Colonic mucosa (tissue), 4 donors: ENCODE results near the gene C1orf115. TPM values are rescaled to one million over a fixed set of nuclear protein-coding genes. Genes with fewer than 3 reads are reported as not detected.

Source experiments
- DNase-seq: peaks from one replicate; pipeline ENCODE4 v3.0.0-alpha.2; 2020
- H3K27ac ChIP-seq: fragments of 200-600 bp; one replicate; pipeline ENCODE4 v1.8.0; 2021
- H3K27me3 ChIP-seq: fragments of 200-600 bp; one replicate; pipeline ENCODE4 v1.8.0; 2021
- H3K36me3 ChIP-seq: fragments of 200-600 bp; one replicate; pipeline ENCODE4 v1.8.0; 2021
- H3K4me1 ChIP-seq: fragments of 200-600 bp; one replicate; pipeline ENCODE4 v1.8.0; 2021; ENCODE audit warnings: mild to moderate bottlenecking
- H3K4me3 ChIP-seq: fragments of 200-600 bp; one replicate; pipeline ENCODE4 v1.8.0; 2021
- H3K9ac ChIP-seq, 2 donors: one replicate each; pipeline ENCODE4 v1.7.0; 2013; ENCODE audit warnings: control low read depth in 2 of 2, low read depth in 2 of 2, low read length in 2 of 2
- H3K9me3 ChIP-seq: fragments of 200-600 bp; one replicate; pipeline ENCODE4 v1.8.0; 2021
- intact Hi-C: fragments of 100-400 bp; cut with DNase I; formaldehyde crosslinking; loops from one replicate; pipeline ENCODE4 v1.14.1; 2022
- total RNA-seq, 2 donors: library from RNA; stranded (reverse); fragmentation: NEBNext Ultra II Directional in 1 of 2; extraction: Animal tissue kit (Norgen Biotek cat#: 25700) in 1 of 2; gene quantifications; one replicate each; pipeline ENCODE4 v1.2.1, GENCODE V29; 2021
- TF ChIP-seq, protein P1 (sequence below): fragments of 200-600 bp; IDR thresholded peaks from one replicate; pipeline ENCODE4 v1.8.0; 2022; ENCODE audit warnings: antibody characterized with exemption, mild to moderate bottlenecking
- donor health status: healthy.
- donor health status: DM: no; HTN: no; CAD: no.
- donor health status: DM: no; HTN: no; CAD: no.

The C1orf115 gene
- total RNA-seq, 2 donors from 2014 or later = 29.4 to 80.6 TPM

DNA sequence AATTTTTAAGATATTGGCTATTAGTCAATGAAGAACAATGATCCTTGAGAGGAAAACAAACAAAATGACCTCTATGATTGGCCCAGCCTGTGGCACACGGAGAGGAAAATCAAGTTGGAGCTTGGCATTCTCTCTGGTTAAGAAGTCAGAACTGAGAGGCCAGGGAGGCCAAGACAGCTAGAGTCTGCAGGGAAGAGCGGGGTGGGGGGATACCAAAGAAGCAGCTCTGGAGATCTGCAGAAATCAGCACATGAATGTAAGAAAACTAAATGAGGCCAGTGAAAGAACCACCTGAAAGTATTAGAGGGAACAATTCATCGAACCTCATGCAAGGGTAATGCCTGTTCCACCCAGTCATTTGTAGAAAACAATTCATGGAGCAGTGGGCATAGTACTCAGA, 23.8 kb upstream of the C1orf115 start:
- TF ChIP-seq, protein P1, sequence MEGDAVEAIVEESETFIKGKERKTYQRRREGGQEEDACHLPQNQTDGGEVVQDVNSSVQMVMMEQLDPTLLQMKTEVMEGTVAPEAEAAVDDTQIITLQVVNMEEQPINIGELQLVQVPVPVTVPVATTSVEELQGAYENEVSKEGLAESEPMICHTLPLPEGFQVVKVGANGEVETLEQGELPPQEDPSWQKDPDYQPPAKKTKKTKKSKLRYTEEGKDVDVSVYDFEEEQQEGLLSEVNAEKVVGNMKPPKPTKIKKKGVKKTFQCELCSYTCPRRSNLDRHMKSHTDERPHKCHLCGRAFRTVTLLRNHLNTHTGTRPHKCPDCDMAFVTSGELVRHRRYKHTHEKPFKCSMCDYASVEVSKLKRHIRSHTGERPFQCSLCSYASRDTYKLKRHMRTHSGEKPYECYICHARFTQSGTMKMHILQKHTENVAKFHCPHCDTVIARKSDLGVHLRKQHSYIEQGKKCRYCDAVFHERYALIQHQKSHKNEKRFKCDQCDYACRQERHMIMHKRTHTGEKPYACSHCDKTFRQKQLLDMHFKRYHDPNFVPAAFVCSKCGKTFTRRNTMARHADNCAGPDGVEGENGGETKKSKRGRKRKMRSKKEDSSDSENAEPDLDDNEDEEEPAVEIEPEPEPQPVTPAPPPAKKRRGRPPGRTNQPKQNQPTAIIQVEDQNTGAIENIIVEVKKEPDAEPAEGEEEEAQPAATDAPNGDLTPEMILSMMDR = no peak
- no peak overlapping the region for H3K9ac ChIP-seq
- H3K27ac ChIP-seq = no peak overlapping the region
- H3K36me3 ChIP-seq = no peaks in the 10 kb centered on the region
- no peak overlapping the region for H3K4me3 ChIP-seq
- H3K27me3 ChIP-seq = no peaks in the 10 kb centered on the region
- no peak for DNase-seq
- no peaks in the 10 kb centered on the region for H3K4me1 ChIP-seq
- intact Hi-C loops = no loop called here
- H3K9me3 ChIP-seq = no peaks in the 10 kb centered on the region

DNA sequence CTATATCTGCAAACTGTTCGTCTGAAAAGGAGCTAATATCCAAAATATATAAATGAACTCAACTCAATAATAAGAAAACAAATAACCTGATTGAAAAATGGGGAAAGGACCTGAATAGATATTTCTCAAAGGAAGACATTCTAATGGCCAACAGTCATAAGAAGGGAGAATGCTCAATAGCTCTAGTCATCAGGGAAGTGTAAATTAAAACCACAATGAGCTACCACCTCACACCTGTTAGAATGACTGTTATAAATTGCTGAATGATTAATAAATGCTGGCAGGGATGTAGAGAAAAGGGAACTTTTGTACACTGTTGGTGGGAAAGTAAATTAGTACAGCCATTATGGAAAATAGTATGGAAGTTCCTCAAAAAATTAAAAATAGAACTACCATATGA, 21.2 kb upstream of the C1orf115 start:
- Histone ChIP-seq H3K9me3 (no peaks in the 10 kb centered on the region), H3K27me3 (no peaks in the 10 kb centered on the region), H3K4me1 (no peaks in the 10 kb centered on the region), H3K36me3 (no peaks in the 10 kb centered on the region), H3K27ac (no peak overlapping the region), H3K4me3 (no peak overlapping the region), H3K9ac (no peak overlapping the region)
- TF ChIP-seq, protein P1 = no peak
- DNase-seq = no peak
- intact Hi-C loops = no loop called here

DNA sequence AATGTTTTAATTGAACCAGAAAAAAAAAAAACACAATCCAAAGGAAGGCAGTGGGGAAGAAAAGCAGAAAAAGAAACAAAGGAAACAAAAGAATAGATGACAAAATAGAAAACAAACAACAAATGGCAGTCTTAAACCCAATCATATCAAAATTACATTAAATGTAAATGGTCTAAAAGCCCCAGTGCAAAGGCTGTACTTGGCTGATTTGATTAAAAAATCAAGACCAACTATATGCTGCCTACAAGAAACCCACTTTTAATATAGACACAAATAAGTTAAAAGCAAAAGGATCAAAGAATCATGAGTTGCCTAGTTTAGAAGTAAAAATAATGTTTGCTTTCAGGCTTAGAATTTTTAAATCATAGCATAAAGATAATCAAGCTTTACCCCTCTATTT, 19.8 kb upstream of the C1orf115 start:
- H3K36me3 ChIP-seq = no peaks in the 10 kb centered on the region
- no peak for DNase-seq
- H3K4me3 ChIP-seq = no peak overlapping the region
- H3K27me3 ChIP-seq = no peaks in the 10 kb centered on the region
- no peak overlapping the region for H3K27ac ChIP-seq
- TF ChIP-seq, protein P1 = no peak
- no peaks in the 10 kb centered on the region for H3K9me3 ChIP-seq
- intact Hi-C loops = no loop called here
- no peak overlapping the region for H3K9ac ChIP-seq
- no peaks in the 10 kb centered on the region for H3K4me1 ChIP-seq

DNA sequence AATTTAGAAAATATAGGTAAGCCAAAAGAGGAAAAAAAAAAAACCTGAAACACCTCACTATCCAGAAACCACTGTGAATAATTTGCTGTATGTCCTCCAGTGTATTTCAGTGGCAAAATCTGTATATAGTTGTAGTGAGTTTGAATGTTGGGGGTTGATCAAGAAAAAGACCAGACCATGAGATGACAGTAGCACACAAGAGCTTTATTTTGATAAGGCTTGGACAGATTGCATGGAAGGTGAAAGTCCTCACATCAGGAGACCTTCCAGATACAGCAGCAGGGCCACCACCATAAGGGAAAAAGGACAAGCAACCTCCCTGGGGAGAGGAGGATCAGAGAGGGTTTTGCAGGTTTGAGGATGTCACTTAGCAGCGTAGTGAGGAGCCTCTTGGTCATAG, 16.2 kb upstream of the C1orf115 start:
- intact Hi-C loops = no loop called here
- Histone ChIP-seq H3K9ac (no peak overlapping the region), H3K27ac (no peak overlapping the region), H3K27me3 (no peaks in the 10 kb centered on the region), H3K36me3 (no peaks in the 10 kb centered on the region), H3K4me3 (no peak overlapping the region), H3K4me1 (no peaks in the 10 kb centered on the region), H3K9me3 (no peaks in the 10 kb centered on the region)
- DNase-seq = no peak
- TF ChIP-seq, protein P1 = no peak

DNA sequence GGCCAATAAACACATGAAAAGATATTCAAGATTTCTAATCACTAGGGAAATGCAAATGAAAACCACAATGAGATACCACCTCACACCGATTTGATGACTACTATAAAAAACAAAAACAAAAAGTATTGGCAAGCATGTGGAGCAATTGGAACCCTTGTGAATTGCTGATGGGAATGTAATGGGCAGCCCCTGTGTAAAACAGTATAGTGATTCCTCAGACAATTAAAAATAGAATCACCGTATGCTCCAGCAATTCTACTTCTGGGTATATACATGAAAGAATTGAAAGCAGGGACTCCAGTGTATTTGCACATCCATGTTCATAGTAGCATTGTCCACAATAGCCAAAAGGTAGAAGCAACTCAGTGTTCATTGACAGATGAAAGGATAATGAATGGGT, 12.9 kb upstream of the C1orf115 start:
- Histone ChIP-seq H3K4me3 (no peak overlapping the region), H3K9ac (no peak overlapping the region), H3K27me3 (no peaks in the 10 kb centered on the region), H3K36me3 (no peaks in the 10 kb centered on the region), H3K27ac (no peak overlapping the region), H3K9me3 (no peaks in the 10 kb centered on the region), H3K4me1 (peaks cover 5% of the 10 kb centered on the region)
- no peak for DNase-seq
- TF ChIP-seq, protein P1 = no peak
- intact Hi-C loops = no loop called here
